Endothelial cell of umbilical vein (primary cell): ENCODE data around the gene VSIR. TPM values are rescaled to one million over a fixed set of nuclear protein-coding genes. Genes with fewer than 3 reads are reported as not detected.

Source experiments
- BruUV-seq: library from RNA; stranded (reverse); fragments of 400-500 nt; replicated peaks from 2 replicates; lab custom pipeline; 2021; lab: Mats Ljungman, UMichigan
- CTCF ChIA-PET: fragments of 300-600, 350-600 bp; sonication (Branson Sonifier 250); formaldehyde crosslinking; loops from one replicate; lab custom pipeline; 2021; ENCODE audit warnings: antibody characterized with exemption, inconsistent platforms; lab: Charles Lee
- POLR2A ChIA-PET: fragments of 300-600, 350-600 bp; sonication (Branson Sonifier 250); formaldehyde crosslinking; loops from one replicate; lab custom pipeline; 2021; ENCODE audit warnings: antibody characterized with exemption, inconsistent platforms; lab: Charles Lee
- DNase-seq: peaks from one replicate; pipeline ENCODE4 v3.0.0-alpha.2; 2011; ENCODE audit warnings: low read depth, low spot score
- FAIRE-seq: peaks from 2 replicates; lab custom pipeline; 2011; peaks lifted over from hg19 to GRCh38; lab: Jason Lieb, UNC
- H2AFZ ChIP-seq: 2 replicates; pipeline ENCODE4 v1.6.0; 2012; ENCODE audit warnings: low read depth, low read length, control low read depth, inconsistent platforms
- H3K27ac ChIP-seq: 2 replicates; pipeline ENCODE4 v1.5.1; 2011; ENCODE audit warnings: low read depth, mild to moderate bottlenecking, control low read depth, low read length, moderate library complexity; ENCODE audit not compliant: insufficient read depth
- H3K27me3 ChIP-seq, 2 experiments: 2 replicates each; pipeline versions ENCODE4 v1.6.0 to v1.6.1; 2011; ENCODE audit warnings: low read length in 2 of 2, mixed read lengths in 1 of 2; ENCODE audit not compliant: control insufficient read depth in 2 of 2, insufficient read depth in 2 of 2
- H3K36me3 ChIP-seq, 2 experiments: 2 replicates in 1 of 2; 3 replicates in 1 of 2; pipeline ENCODE4 v1.5.1; 2011; ENCODE audit warnings: low read length in 2 of 2, mild to moderate bottlenecking in 1 of 2, moderate library complexity in 1 of 2; ENCODE audit not compliant: control insufficient read depth in 2 of 2, insufficient read depth in 2 of 2; ENCODE audit errors: extremely low read depth in 1 of 2
- H3K4me1 ChIP-seq: 3 replicates; pipeline ENCODE4 v1.5.1; 2011; ENCODE audit warnings: mild to moderate bottlenecking, low read length; ENCODE audit not compliant: control insufficient read depth, insufficient read depth; ENCODE audit errors: extremely low read depth
- H3K4me2 ChIP-seq: 2 replicates; pipeline ENCODE4 v1.6.1; 2011; ENCODE audit warnings: low read length, control low read depth, mixed read lengths; ENCODE audit not compliant: insufficient read depth
- H3K4me3 ChIP-seq, 3 experiments: fragments of 200-600 bp in 1 of 3; sonication (generic), shearing (Covaris generic) in 1 of 3; replicated peaks in 1 of 3; 2 replicates each; pipeline ENCODE4 v1.5.1; 2011 to 2016; ENCODE audit warnings: control low read depth in 3 of 3, low read length in 3 of 3, mild to moderate bottlenecking in 2 of 3, inconsistent platforms in 1 of 3, low read depth in 1 of 3, moderate library complexity in 1 of 3; ENCODE audit not compliant: insufficient read depth in 1 of 3
- H3K79me2 ChIP-seq: 2 replicates; pipeline ENCODE4 v1.6.0; 2012; ENCODE audit warnings: low read length, inconsistent platforms; ENCODE audit not compliant: control insufficient read depth, insufficient read depth
- H3K9ac ChIP-seq: replicated peaks from 2 replicates; pipeline ENCODE3; 2011; ENCODE audit warnings: low read length, control low read depth; ENCODE audit not compliant: insufficient read depth; ENCODE audit errors: extremely low read depth
- H3K9me1 ChIP-seq: replicated peaks from 3 replicates; pipeline ENCODE4 v1.6.0; 2011; ENCODE audit warnings: mild to moderate bottlenecking, low read length; ENCODE audit not compliant: control insufficient read depth, insufficient read depth; ENCODE audit errors: extremely low read depth
- H3K9me3 ChIP-seq: replicated peaks from 2 replicates; pipeline ENCODE4 v1.5.1; 2012; ENCODE audit warnings: low read length, inconsistent platforms; ENCODE audit not compliant: control insufficient read depth, insufficient read depth
- H4K20me1 ChIP-seq: replicated peaks from 2 replicates; pipeline ENCODE3; 2011; ENCODE audit warnings: mild to moderate bottlenecking, low read length; ENCODE audit not compliant: control insufficient read depth, insufficient read depth; ENCODE audit errors: extremely low read depth
- CTCF ChIP-seq, 2 donors: IDR thresholded peaks; 1 replicate in 1 of 2; 2 replicates in 1 of 2; pipeline ENCODE4 v1.5.1; 2011; ENCODE audit warnings: low read length in 2 of 2, mild to moderate bottlenecking in 2 of 2, moderate library complexity in 2 of 2, control low read depth in 1 of 2, inconsistent platforms in 1 of 2, low read depth in 1 of 2; ENCODE audit not compliant: insufficient read depth in 1 of 2; ENCODE audit errors: extremely low read depth in 1 of 2
- FOS ChIP-seq: IDR thresholded peaks from 2 replicates; pipeline ENCODE4 v1.6.1; 2011; ENCODE audit warnings: mild to moderate bottlenecking, low read length, moderate library complexity, borderline replicate concordance; ENCODE audit not compliant: insufficient read depth
- POLR2A ChIP-seq: IDR thresholded peaks from 2 replicates; pipeline ENCODE4 v1.6.1; 2012; ENCODE audit warnings: low read depth, mild to moderate bottlenecking, control low read depth, low read length
- dilution Hi-C: fragments of 300-500 bp; cut with MboI; formaldehyde crosslinking; loops from one replicate; pipeline ENCODE4 v1.15.0; 2019; ENCODE audit warnings: low sequenced_read_pairs; ENCODE audit not compliant: extremely low pct_ligation_motif_present
- intact Hi-C: fragments of 100-400 bp; cut with micrococcal nuclease; formaldehyde crosslinking; loops from one replicate; pipeline ENCODE4 v1.10.0; 2022
- polyA plus RNA-seq, 4 experiments: library from polyadenylated mRNA; depleted of rRNA in 3 of 4; stranded (reverse) in 3 of 4; unstranded in 1 of 4; fragments of >200 nt; gene quantifications; 2 replicates each; pipeline versions ENCODE4 v1.2.1 to v1.2.3, GENCODE V29; 2011 to 2012; ENCODE audit warnings: missing spikeins in 1 of 4
- total RNA-seq: library from RNA; stranded (reverse); gene quantifications from 2 replicates; pipeline ENCODE4 v1.2.3, GENCODE V29; 2021

Gene VSIR
- total and polyA plus RNA-seq, 2 donors (not counting 3 experiments of a cell fraction or from before 2014, with no cell fraction given), result 4.9 to 6.3 TPM

GRCh38 chr10:71765906-71766716 lies 7.2 kb downstream of the VSIR start:
- FAIRE-seq (no peak), DNase-seq (no peak)
- dilution Hi-C loops, result no loop called here
- peaks cover 34% of the 10 kb centered on the region for H3K4me1 ChIP-seq
- H3K27me3 ChIP-seq, result no peaks in the 10 kb centered on the region
- no peak overlapping the region for H2AFZ ChIP-seq
- H4K20me1 ChIP-seq, result no peaks in the 10 kb centered on the region
- H3K4me2 ChIP-seq, result no peak overlapping the region
- ChIA-PET POLR2A (interaction anchor here (0.6 to 1.1 kb wide), 2 partner anchors 9 to 43 kb away, joined by 3 to 8 read pairs; no protein-coding TSS in a partner anchor), CTCF (interaction anchor here (0.8 to 1.9 kb wide), 6 partner anchors 9 to 196 kb away, joined by 3 to 8 read pairs (median 4); no protein-coding TSS in a partner anchor)
- intact Hi-C loops, result loop anchor here (2.0 kb wide), 2 partner anchors 17 to 41 kb away; no protein-coding TSS in a partner anchor
- H3K79me2 ChIP-seq, result no peaks in the 10 kb centered on the region
- H3K9me3 ChIP-seq, result no peaks in the 10 kb centered on the region
- H3K4me3 ChIP-seq, result no peak overlapping the region
- H3K36me3 ChIP-seq, result no peaks in the 10 kb centered on the region
- BruUV-seq, result no TSS peak
- no peak for TF ChIP-seq FOS
- H3K27ac ChIP-seq, result no peak overlapping the region
- H3K9me1 ChIP-seq, result no peaks in the 10 kb centered on the region
- no peak overlapping the region for H3K9ac ChIP-seq

GRCh38 chr10:71765176-71765904 lies 8.0 kb downstream of the VSIR start:
- Histone ChIP-seq H3K4me2 (no peak overlapping the region), H3K4me1 (peaks cover 34% of the 10 kb centered on the region)

More at GRCh38 chr10:71765176-71765904, 8.0 kb downstream of the VSIR start:
- intact Hi-C loops (no loop called here), dilution Hi-C loops (no loop called here)
- no peak overlapping the region for H2AFZ ChIP-seq
- TF ChIP-seq FOS (no peak), CTCF (IDR thresholded peaks at IDR 0.05; ENCODE audit: extremely low read depth in 1 of 2, insufficient read depth in 1 of 2, low read depth in 1 of 2, low read length in 2 of 2) (no peak), POLR2A (no peak)
- DNase-seq (no peak), FAIRE-seq (no peak)
- no peak overlapping the region for H3K9ac ChIP-seq
- H3K9me3 ChIP-seq, result no peaks in the 10 kb centered on the region
- H4K20me1 ChIP-seq, result no peaks in the 10 kb centered on the region
- H3K9me1 ChIP-seq, result no peaks in the 10 kb centered on the region
- BruUV-seq, result no TSS peak
- H3K27ac ChIP-seq, result no peak overlapping the region
- H3K36me3 ChIP-seq, result no peaks in the 10 kb centered on the region
- H3K27me3 ChIP-seq, result no peaks in the 10 kb centered on the region
- ChIA-PET CTCF (interaction anchor here (1.2 to 1.9 kb wide), 4 partner anchors 8 to 131 kb away, joined by 4 to 13 read pairs (median 6); partner anchors contain the start of gene VSIR), POLR2A (interaction anchor here (0.8 kb wide), 1 partner anchor 10 kb away, joined by 3 read pairs; no protein-coding TSS in a partner anchor)
- no peaks in the 10 kb centered on the region for H3K79me2 ChIP-seq
- H3K4me3 ChIP-seq, result no peak overlapping the region
